Lower lobe of right lung (tissue), 2 donors: ENCODE measurements around the gene EEPD1. TPM values are rescaled to one million over a fixed set of nuclear protein-coding genes. Genes with fewer than 3 reads are reported as not detected.

Experiments
- ATAC-seq, 2 donors: fragments of 200-7000 bp; cut with Tn5 transposase; one replicate each; pipeline ENCODE4 v1.9.1; 2020 to 2022; ENCODE audit warnings: mild to moderate bottlenecking in 2 of 2, moderate library complexity in 2 of 2
- DNase-seq: peaks from one replicate; pipeline ENCODE4 v3.0.0-alpha.2; 2020
- H3K27ac ChIP-seq: fragments of 200-600 bp; one replicate; pipeline ENCODE4 v1.8.0; 2022
- H3K27me3 ChIP-seq: fragments of 200-600 bp; one replicate; pipeline ENCODE4 v1.8.0; 2022; ENCODE audit warnings: low read depth
- H3K36me3 ChIP-seq: fragments of 200-600 bp; one replicate; pipeline ENCODE4 v1.8.0; 2022; ENCODE audit warnings: mild to moderate bottlenecking
- H3K4me1 ChIP-seq: fragments of 200-600 bp; one replicate; pipeline ENCODE4 v1.8.0; 2022
- H3K4me3 ChIP-seq: fragments of 200-600 bp; one replicate; pipeline ENCODE4 v1.8.0; 2022; ENCODE audit warnings: mild to moderate bottlenecking
- H3K9me3 ChIP-seq: fragments of 200-600 bp; one replicate; pipeline ENCODE4 v1.8.0; 2022
- intact Hi-C: fragments of 100-400 bp; cut with DNase I; formaldehyde crosslinking; loops from one replicate; pipeline ENCODE4 v1.11.0; 2022
- total RNA-seq: library from RNA; stranded (reverse); fragmentation: NEBNext Ultra II Directional; extraction: Animal tissue kit (Norgen Biotek cat#: 25700); gene quantifications from one replicate; pipeline ENCODE4 v1.2.1, GENCODE V29; 2021
- TF ChIP-seq, protein P1 (sequence below): fragments of 200-600 bp; IDR thresholded peaks from one replicate; pipeline ENCODE4 v1.8.0; 2022; ENCODE audit warnings: antibody characterized with exemption, mild to moderate bottlenecking
- donor health status: DM: no; HTN: yes; CAD: no; lungs with severe emphysema.

EEPD1 gene
- total RNA-seq, 1 donor from 2014 or later: 7.9 TPM

DNA sequence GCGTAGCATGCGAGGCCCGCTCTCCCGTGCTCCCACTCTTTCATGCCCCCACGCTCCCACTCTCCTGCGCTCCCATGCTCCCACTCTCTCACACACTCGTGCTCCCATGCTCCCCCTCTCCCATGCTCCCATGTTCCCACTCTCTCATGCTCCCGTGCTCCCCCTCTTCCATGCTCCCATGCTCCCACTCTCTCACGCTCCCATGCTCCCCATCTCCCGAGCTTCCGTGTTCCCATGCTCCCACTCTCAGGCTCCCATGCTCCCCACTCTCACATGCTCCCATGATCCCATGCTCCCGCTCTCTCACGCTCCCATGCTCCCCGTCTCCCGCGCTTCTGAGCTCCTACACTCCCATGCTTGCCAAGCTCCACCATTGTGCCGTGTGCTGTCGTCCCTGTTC lies 152.2 kb downstream of the EEPD1 start:
- peaks cover 1% of the 10 kb centered on the region for H3K36me3 ChIP-seq
- H3K9me3 ChIP-seq: no peaks in the 10 kb centered on the region
- no peak overlapping the region for H3K4me3 ChIP-seq
- TF ChIP-seq, protein P1, sequence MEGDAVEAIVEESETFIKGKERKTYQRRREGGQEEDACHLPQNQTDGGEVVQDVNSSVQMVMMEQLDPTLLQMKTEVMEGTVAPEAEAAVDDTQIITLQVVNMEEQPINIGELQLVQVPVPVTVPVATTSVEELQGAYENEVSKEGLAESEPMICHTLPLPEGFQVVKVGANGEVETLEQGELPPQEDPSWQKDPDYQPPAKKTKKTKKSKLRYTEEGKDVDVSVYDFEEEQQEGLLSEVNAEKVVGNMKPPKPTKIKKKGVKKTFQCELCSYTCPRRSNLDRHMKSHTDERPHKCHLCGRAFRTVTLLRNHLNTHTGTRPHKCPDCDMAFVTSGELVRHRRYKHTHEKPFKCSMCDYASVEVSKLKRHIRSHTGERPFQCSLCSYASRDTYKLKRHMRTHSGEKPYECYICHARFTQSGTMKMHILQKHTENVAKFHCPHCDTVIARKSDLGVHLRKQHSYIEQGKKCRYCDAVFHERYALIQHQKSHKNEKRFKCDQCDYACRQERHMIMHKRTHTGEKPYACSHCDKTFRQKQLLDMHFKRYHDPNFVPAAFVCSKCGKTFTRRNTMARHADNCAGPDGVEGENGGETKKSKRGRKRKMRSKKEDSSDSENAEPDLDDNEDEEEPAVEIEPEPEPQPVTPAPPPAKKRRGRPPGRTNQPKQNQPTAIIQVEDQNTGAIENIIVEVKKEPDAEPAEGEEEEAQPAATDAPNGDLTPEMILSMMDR: no peak
- ATAC-seq (no peak), DNase-seq (no peak)
- H3K4me1 ChIP-seq: peaks cover 38% of the 10 kb centered on the region
- intact Hi-C loops: no loop called here
- no peaks in the 10 kb centered on the region for H3K27me3 ChIP-seq
- H3K27ac ChIP-seq: no peak overlapping the region

DNA sequence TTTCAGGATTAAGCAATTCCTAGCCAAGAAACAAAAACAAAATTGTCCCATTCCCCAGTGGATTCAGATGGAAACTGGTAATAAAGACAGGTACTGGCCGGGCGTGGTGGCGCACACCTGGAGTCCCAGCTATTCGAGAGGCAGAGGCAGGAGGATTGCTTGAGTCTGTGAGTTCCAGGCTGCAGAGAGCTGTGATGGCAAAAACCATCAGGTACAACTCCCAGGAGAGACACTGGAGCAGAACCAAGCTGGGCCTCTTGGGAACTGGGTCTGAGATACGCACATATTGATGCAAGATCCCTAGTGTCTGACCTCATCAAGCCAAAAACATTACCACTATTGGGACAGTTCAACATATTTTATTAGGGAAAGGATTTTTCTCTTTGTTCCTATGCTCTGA lies 152.6 kb downstream of the EEPD1 start:
- ATAC-seq (no peak), DNase-seq (no peak)
- peaks cover 35% of the 10 kb centered on the region for H3K4me1 ChIP-seq
- TF ChIP-seq, protein P1: no peak
- intact Hi-C loops: no loop called here
- H3K4me3 ChIP-seq: no peak overlapping the region
- H3K27ac ChIP-seq: no peak overlapping the region
- no peaks in the 10 kb centered on the region for H3K27me3 ChIP-seq
- no peaks in the 10 kb centered on the region for H3K36me3 ChIP-seq
- no peaks in the 10 kb centered on the region for H3K9me3 ChIP-seq

DNA sequence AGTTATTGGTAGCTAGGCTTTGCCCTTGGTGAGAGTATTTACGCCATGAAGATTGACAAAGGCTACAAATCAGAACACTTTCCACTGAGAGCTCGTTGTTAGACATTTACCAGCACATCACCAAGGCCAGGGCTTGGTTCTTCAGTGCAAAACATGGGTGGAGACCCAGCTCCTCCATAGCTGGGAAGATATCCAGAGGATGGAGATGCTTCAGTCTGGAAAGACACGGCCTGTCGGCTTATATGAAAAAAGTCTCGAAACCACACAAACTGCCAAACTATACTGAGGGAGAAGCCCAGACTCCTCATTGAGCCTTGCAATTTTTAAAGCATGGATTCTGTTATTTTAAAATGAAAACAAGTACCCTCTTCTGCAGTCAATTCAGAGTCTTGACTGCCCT lies 153.2 kb downstream of the EEPD1 start:
- intact Hi-C loops: no loop called here
- Histone ChIP-seq H3K4me1 (peaks cover 29% of the 10 kb centered on the region), H3K9me3 (no peaks in the 10 kb centered on the region), H3K27ac (no peak overlapping the region), H3K27me3 (no peaks in the 10 kb centered on the region), H3K36me3 (no peaks in the 10 kb centered on the region), H3K4me3 (no peak overlapping the region)
- TF ChIP-seq, protein P1: no peak
- ATAC-seq (no peak), DNase-seq (no peak)

DNA sequence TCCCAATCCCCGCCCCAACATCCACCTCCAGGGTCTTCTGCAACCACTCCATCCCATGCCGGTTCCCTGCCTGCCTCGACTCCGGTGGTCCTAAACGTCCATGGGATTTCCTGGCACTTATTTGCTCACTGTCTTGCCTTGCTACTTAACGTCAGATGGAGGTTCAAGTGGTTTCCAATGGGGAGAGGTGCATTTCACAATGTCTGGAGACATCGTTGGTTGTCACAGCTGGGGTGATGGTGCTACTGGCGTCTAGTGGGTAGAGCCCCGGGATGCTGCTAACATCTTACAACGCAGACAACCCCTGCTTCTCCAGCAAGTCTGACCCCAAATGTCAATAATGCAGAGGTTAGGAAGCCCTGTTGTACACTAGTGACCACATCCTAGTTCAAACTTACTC lies 153.7 kb downstream of the EEPD1 start:
- TF ChIP-seq, protein P1: no peak
- peaks cover 25% of the 10 kb centered on the region for H3K4me1 ChIP-seq
- H3K4me3 ChIP-seq: no peak overlapping the region
- intact Hi-C loops: no loop called here
- H3K27ac ChIP-seq: no peak overlapping the region
- ATAC-seq (no peak), DNase-seq (no peak)
- H3K27me3 ChIP-seq: no peaks in the 10 kb centered on the region
- no peaks in the 10 kb centered on the region for H3K9me3 ChIP-seq
- H3K36me3 ChIP-seq: no peaks in the 10 kb centered on the region

DNA sequence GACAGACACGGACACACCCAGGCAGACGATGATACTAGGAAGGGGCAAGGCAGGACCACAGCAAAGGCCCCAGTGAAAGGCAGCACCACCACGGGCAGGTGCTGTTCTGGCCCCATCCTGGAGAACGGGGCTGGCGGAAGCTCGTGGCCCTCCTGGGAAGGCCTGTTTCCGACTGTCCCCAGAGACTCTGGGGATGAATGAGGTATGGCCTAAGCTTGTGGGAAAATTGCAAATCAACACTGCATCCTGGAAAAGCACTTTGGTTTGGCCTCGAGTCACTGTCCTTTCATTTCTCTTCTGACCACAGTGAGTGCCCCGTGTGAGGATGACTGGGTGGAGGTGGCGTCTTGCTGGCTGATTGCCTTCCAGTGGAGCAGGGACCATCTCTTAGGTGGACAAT lies 155.0 kb downstream of the EEPD1 start:
- intact Hi-C loops: no loop called here
- DNase-seq (no peak), ATAC-seq (no peak)
- H3K4me3 ChIP-seq: no peak overlapping the region
- no peaks in the 10 kb centered on the region for H3K36me3 ChIP-seq
- H3K4me1 ChIP-seq: peaks cover 15% of the 10 kb centered on the region
- H3K27me3 ChIP-seq: no peaks in the 10 kb centered on the region
- TF ChIP-seq, protein P1: no peak
- no peak overlapping the region for H3K27ac ChIP-seq
- no peaks in the 10 kb centered on the region for H3K9me3 ChIP-seq

DNA sequence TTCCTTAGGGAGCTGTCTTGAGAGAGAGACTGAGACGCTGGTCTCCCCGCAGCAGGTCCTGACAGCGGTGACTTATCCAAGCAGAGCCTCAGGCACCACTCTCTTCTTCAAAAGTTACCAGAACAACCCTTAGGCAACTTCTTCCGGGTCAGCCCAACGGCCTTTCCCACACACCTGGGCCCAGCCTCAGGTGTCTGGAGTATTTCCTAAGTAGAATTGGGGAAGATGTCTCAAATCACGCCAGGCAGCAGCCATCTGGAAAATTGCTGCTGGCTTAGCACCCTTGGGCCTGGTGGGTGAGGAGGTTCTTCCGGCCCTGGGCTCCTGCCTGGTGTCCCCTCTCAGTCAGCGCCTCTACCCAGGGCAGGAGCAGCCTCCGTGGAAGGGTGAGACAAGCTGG lies 156.2 kb downstream of the EEPD1 start:
- Histone ChIP-seq H3K27ac (no peak overlapping the region), H3K36me3 (no peaks in the 10 kb centered on the region), H3K9me3 (no peaks in the 10 kb centered on the region), H3K4me1 (peaks cover 2% of the 10 kb centered on the region), H3K4me3 (no peak overlapping the region), H3K27me3 (no peaks in the 10 kb centered on the region)
- intact Hi-C loops: no loop called here
- ATAC-seq: no peak
- no peak for DNase-seq
- TF ChIP-seq, protein P1: no peak
